ENCODE measurements around the gene HSPA4. TPM values are rescaled to one million over a fixed set of nuclear protein-coding genes. Genes with fewer than 3 reads are reported as not detected.
"Not testable (repeated sequence)": the region's sequence is repeated elsewhere in the genome, so short reads cannot be mapped to it uniquely, and the experiment has no call there.

Gene HSPA4
- polyA plus RNA-seq, 1 donor from 2014 or later: 75.9 TPM

GRCh38 chr5:133008455-133008854, 43.4 kb upstream of the HSPA4 start:
- not testable (repeated sequence) for H3K9me2 ChIP-seq (ENCODE audit: insufficient read depth, low read length); H3F3A ChIP-seq (ENCODE audit: insufficient read depth, low read length, poor library complexity, severe bottlenecking); H2AFZ ChIP-seq (ENCODE audit: low read depth, low read length); H3K27me3 ChIP-seq (ENCODE audit: insufficient read depth, low read depth, low read length); H3K79me2 ChIP-seq (replicated peaks; ENCODE audit: insufficient read depth, low read length); H3K4me2 ChIP-seq (ENCODE audit: low read length); H3K36me3 ChIP-seq (ENCODE audit: insufficient read depth, low read length); H3K4me3 ChIP-seq (ENCODE audit: low read length); H4K20me1 ChIP-seq (ENCODE audit: insufficient read depth); H3K9me3 ChIP-seq (ENCODE audit: low read length); H3K27ac ChIP-seq (ENCODE audit: low read length); H3K9ac ChIP-seq (ENCODE audit: low read length)

- Histone ChIP-seq H3K9ac (ENCODE audit: low read length) (no peak overlapping the region), H3K9me2 (ENCODE audit: insufficient read depth, low read length) (no peaks in the 10 kb centered on the region), H2AFZ (ENCODE audit: low read depth, low read length) (no peak overlapping the region), H3K4me2 (ENCODE audit: low read length) (no peak overlapping the region), H3K9me3 (ENCODE audit: low read length) (no peaks in the 10 kb centered on the region), H3K4me3 (ENCODE audit: low read length) (no peak overlapping the region), H3K27me3 (ENCODE audit: insufficient read depth, low read depth, low read length) (no peaks in the 10 kb centered on the region), H4K20me1 (ENCODE audit: insufficient read depth) (no peaks in the 10 kb centered on the region), H3K27ac (ENCODE audit: low read length) (no peak overlapping the region), H3K36me3 (ENCODE audit: insufficient read depth, low read length) (peaks cover 6% of the 10 kb centered on the region), H3F3A (ENCODE audit: insufficient read depth, low read length, poor library complexity, severe bottlenecking) (no peaks in the 10 kb centered on the region), H3K79me2 (replicated peaks; ENCODE audit: insufficient read depth, low read length) (peaks cover 6% of the 10 kb centered on the region)
- TF ChIP-seq RAD21 (conservative IDR thresholded peaks at IDR 0.05): no peak
- TF ChIP-seq EP300 (conservative IDR thresholded peaks at IDR 0.05; ENCODE audit: poor library complexity, severe bottlenecking): no peak
- TF ChIP-seq EZH2 (IDR thresholded peaks at IDR 0.05; ENCODE audit: borderline replicate concordance, insufficient read depth, low read length, poor library complexity, severe bottlenecking): no peak
- no peak for TF ChIP-seq REST (IDR thresholded peaks at IDR 0.05; ENCODE audit: borderline replicate concordance)
- no peak for TF ChIP-seq MXI1 (conservative IDR thresholded peaks at IDR 0.05; ENCODE audit: poor library complexity, severe bottlenecking)
- TF ChIP-seq TAF1 (IDR thresholded peaks at IDR 0.05; ENCODE audit: low read depth): no peak
- TF ChIP-seq CTCF (IDR thresholded peaks at IDR 0.05; ENCODE audit: poor library complexity, severe bottlenecking): no peak
- TF ChIP-seq SMC3 (conservative IDR thresholded peaks at IDR 0.05; ENCODE audit: poor library complexity): no peak
Observed at GRCh38 chr5:133015466-133015865, 36.3 kb upstream of the HSPA4 start.

- H3K36me3 ChIP-seq (ENCODE audit: insufficient read depth, low read length): peaks cover 6% of the 10 kb centered on the region
- no peak overlapping the region for H3K9ac ChIP-seq (ENCODE audit: low read length)
- TF ChIP-seq POLR2AphosphoS5 (IDR thresholded peaks at IDR 0.05) (no peak), RAD21 (conservative IDR thresholded peaks at IDR 0.05) (no peak)
- H2AFZ ChIP-seq (ENCODE audit: low read depth, low read length): no peak overlapping the region
- no peaks in the 10 kb centered on the region for H3F3A ChIP-seq (ENCODE audit: insufficient read depth, low read length, poor library complexity, severe bottlenecking)
- no peaks in the 10 kb centered on the region for H3K9me3 ChIP-seq (ENCODE audit: low read length)
- H3K9me2 ChIP-seq (ENCODE audit: insufficient read depth, low read length): no peaks in the 10 kb centered on the region
- no peak overlapping the region for H3K4me2 ChIP-seq (ENCODE audit: low read length)
- H4K20me1 ChIP-seq (ENCODE audit: insufficient read depth): no peaks in the 10 kb centered on the region
- no peak overlapping the region for H3K4me3 ChIP-seq (ENCODE audit: low read length)
- H3K27ac ChIP-seq (ENCODE audit: low read length): no peak overlapping the region
- H3K79me2 ChIP-seq (replicated peaks; ENCODE audit: insufficient read depth, low read length): peaks cover 12% of the 10 kb centered on the region
- no peaks in the 10 kb centered on the region for H3K27me3 ChIP-seq (ENCODE audit: insufficient read depth, low read depth, low read length)
Observed at GRCh38 chr5:133017964-133018363, 33.8 kb upstream of the HSPA4 start.

GRCh38 chr5:133019471-133019870, 32.3 kb upstream of the HSPA4 start:
- not testable (repeated sequence) for H4K20me1 ChIP-seq (ENCODE audit: insufficient read depth); H3K9me3 ChIP-seq (ENCODE audit: low read length); H3K27ac ChIP-seq (ENCODE audit: low read length); H2AFZ ChIP-seq (ENCODE audit: low read depth, low read length); H3K27me3 ChIP-seq (ENCODE audit: insufficient read depth, low read depth, low read length); H3K36me3 ChIP-seq (ENCODE audit: insufficient read depth, low read length); H3K9ac ChIP-seq (ENCODE audit: low read length); H3K9me2 ChIP-seq (ENCODE audit: insufficient read depth, low read length); H3K4me2 ChIP-seq (ENCODE audit: low read length); H3F3A ChIP-seq (ENCODE audit: insufficient read depth, low read length, poor library complexity, severe bottlenecking); H3K4me3 ChIP-seq (ENCODE audit: low read length)
- peaks cover 27% of the 10 kb centered on the region for H3K79me2 ChIP-seq (replicated peaks; ENCODE audit: insufficient read depth, low read length)

Measured in neural cell (in vitro differentiated cells).